ENCODE data around the gene ARL6IP5. TPM values are rescaled to one million over a fixed set of nuclear protein-coding genes. Genes with fewer than 3 reads are reported as not detected.

The ARL6IP5 gene
- total and polyA plus RNA-seq, 2 of the 13 experiments (the other 11 are each of a cell fraction or from before 2014, with no cell fraction given) = 23.7 to 29.6 TPM

DNA sequence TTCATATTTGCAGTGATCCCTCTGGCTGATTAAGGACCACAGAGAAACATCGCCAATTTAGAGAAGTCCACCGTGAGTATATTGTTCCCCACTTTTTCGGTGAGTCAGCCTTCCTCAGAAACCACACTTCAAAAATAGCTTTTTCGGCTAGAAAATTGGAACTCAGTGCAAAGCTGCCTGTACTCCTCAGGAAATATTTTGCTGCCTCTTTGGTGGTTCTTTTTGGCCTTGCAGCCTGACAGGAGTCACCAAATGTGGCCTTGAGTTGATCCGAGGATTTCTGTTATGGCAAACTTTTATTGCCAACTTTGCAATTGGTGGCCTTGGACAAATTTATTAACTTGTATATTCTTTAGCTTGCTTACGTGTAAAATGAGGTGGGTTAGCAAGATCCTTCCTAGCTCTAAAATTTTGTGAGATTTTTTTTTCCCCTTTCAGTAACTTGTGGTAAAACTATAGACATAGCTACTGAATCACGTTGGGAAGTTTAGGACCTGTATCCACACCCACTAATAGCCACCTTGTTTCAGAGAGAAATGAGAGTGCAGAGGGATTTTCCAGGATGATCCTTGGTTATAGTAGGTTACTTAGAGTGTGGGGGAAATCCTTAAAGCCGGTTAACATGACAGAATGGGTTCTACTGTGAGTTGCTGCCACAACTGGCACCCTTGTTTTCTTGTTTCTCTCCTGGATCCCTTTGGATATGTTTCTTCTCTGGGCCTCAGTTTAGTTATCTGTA lies 9.9 kb downstream of the ARL6IP5 start:
- Histone ChIP-seq H3K27me3 (ENCODE audit: control insufficient read depth in 1 of 2, insufficient read depth in 2 of 2, low read length in 2 of 2) (no peaks in the 10 kb centered on the region), H3K4me2 (ENCODE audit: low read depth, low read length) (no peak overlapping the region), H3K4me3 (replicated peaks in 1 of 3; ENCODE audit: insufficient read depth in 1 of 3, low read depth in 2 of 3, low read length in 3 of 3) (no peak overlapping the region), H3K36me3 (replicated peaks in 1 of 2; ENCODE audit: control insufficient read depth in 1 of 2, insufficient read depth in 2 of 2, low read length in 2 of 2) (no peaks in the 10 kb centered on the region), H3K79me2 (ENCODE audit: insufficient read depth, low read length) (no peaks in the 10 kb centered on the region), H3K9ac (ENCODE audit: insufficient read depth, low read depth, low read length) (no peak overlapping the region), H2AFZ (ENCODE audit: low read length) (no peak overlapping the region), H3K4me1 (ENCODE audit: insufficient read depth, low read length) (no peaks in the 10 kb centered on the region), H3K9me3 (ENCODE audit: low read length) (no peaks in the 10 kb centered on the region), H4K20me1 (ENCODE audit: insufficient read depth, low read length) (no peaks in the 10 kb centered on the region), H3K27ac (ENCODE audit: extremely low read length, insufficient read depth, low read length) (no peak overlapping the region)
- intact Hi-C loops (cut with micrococcal nuclease; ENCODE audit: unreplicated experiment) (no loop called here), in situ Hi-C loops (cut with HindIII; ENCODE audit: extremely low pct_ligation_motif_present, low pct_unique_long_range_greater_than_20kb) (no loop called here)
- ChIA-PET CTCF (ENCODE audit: low intra/inter-chr PET ratio, low total read pairs) (no interaction called here), POLR2A (no interaction called here)
- TF ChIP-seq MBNL3 (CRISPR knock-in tag; conservative IDR thresholded peaks at IDR 0.05) = no peak
- no peak for TF ChIP-seq ZNF33B (CRISPR knock-in tag; IDR thresholded peaks at IDR 0.05)
- TF ChIP-seq MLLT10 (CRISPR knock-in tag; IDR thresholded peaks at IDR 0.05) = no peak
- TF ChIP-seq, protein P1, sequence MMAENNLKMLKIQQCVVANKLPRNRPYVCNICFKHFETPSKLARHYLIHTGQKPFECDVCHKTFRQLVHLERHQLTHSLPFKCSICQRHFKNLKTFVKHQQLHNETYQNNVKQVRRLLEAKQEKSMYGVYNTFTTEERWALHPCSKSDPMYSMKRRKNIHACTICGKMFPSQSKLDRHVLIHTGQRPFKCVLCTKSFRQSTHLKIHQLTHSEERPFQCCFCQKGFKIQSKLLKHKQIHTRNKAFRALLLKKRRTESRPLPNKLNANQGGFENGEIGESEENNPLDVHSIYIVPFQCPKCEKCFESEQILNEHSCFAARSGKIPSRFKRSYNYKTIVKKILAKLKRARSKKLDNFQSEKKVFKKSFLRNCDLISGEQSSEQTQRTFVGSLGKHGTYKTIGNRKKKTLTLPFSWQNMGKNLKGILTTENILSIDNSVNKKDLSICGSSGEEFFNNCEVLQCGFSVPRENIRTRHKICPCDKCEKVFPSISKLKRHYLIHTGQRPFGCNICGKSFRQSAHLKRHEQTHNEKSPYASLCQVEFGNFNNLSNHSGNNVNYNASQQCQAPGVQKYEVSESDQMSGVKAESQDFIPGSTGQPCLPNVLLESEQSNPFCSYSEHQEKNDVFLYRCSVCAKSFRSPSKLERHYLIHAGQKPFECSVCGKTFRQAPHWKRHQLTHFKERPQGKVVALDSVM (CRISPR knock-in tag; IDR thresholded peaks at IDR 0.05) = no peak
- TF ChIP-seq PPARG (CRISPR knock-in tag; conservative IDR thresholded peaks at IDR 0.05) = no peak
- no peak for TF ChIP-seq JUNB (CRISPR knock-in tag; IDR thresholded peaks at IDR 0.05; ENCODE audit: borderline replicate concordance)
- no peak for TF ChIP-seq ZEB1 (IDR thresholded peaks at IDR 0.05; ENCODE audit: insufficient replicate concordance, low read depth)
- TF ChIP-seq, protein P2, sequence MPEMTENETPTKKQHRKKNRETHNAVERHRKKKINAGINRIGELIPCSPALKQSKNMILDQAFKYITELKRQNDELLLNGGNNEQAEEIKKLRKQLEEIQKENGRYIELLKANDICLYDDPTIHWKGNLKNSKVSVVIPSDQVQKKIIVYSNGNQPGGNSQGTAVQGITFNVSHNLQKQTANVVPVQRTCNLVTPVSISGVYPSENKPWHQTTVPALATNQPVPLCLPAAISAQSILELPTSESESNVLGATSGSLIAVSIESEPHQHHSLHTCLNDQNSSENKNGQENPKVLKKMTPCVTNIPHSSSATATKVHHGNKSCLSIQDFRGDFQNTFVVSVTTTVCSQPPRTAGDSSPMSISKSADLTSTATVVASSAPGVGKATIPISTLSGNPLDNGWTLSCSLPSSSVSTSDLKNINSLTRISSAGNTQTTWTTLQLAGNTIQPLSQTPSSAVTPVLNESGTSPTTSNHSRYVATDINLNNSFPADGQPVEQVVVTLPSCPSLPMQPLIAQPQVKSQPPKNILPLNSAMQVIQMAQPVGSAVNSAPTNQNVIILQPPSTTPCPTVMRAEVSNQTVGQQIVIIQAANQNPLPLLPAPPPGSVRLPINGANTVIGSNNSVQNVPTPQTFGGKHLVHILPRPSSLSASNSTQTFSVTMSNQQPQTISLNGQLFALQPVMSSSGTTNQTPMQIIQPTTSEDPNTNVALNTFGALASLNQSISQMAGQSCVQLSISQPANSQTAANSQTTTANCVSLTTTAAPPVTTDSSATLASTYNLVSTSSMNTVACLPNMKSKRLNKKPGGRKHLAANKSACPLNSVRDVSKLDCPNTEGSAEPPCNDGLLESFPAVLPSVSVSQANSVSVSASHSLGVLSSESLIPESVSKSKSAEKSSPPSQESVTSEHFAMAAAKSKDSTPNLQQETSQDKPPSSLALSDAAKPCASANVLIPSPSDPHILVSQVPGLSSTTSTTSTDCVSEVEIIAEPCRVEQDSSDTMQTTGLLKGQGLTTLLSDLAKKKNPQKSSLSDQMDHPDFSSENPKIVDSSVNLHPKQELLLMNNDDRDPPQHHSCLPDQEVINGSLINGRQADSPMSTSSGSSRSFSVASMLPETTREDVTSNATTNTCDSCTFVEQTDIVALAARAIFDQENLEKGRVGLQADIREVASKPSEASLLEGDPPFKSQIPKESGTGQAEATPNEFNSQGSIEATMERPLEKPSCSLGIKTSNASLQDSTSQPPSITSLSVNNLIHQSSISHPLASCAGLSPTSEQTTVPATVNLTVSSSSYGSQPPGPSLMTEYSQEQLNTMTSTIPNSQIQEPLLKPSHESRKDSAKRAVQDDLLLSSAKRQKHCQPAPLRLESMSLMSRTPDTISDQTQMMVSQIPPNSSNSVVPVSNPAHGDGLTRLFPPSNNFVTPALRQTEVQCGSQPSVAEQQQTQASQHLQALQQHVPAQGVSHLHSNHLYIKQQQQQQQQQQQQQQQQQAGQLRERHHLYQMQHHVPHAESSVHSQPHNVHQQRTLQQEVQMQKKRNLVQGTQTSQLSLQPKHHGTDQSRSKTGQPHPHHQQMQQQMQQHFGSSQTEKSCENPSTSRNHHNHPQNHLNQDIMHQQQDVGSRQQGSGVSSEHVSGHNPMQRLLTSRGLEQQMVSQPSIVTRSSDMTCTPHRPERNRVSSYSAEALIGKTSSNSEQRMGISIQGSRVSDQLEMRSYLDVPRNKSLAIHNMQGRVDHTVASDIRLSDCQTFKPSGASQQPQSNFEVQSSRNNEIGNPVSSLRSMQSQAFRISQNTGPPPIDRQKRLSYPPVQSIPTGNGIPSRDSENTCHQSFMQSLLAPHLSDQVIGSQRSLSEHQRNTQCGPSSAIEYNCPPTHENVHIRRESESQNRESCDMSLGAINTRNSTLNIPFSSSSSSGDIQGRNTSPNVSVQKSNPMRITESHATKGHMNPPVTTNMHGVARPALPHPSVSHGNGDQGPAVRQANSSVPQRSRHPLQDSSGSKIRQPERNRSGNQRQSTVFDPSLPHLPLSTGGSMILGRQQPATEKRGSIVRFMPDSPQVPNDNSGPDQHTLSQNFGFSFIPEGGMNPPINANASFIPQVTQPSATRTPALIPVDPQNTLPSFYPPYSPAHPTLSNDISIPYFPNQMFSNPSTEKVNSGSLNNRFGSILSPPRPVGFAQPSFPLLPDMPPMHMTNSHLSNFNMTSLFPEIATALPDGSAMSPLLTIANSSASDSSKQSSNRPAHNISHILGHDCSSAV (CRISPR knock-in tag; IDR thresholded peaks at IDR 0.05; ENCODE audit: borderline replicate concordance) = no peak
- TF ChIP-seq NFE2 (CRISPR knock-in tag; IDR thresholded peaks at IDR 0.05) = no peak
- TF ChIP-seq PCBP2 (optimal IDR thresholded peaks at IDR 0.05; ENCODE audit: low read depth, low read length, poor library complexity, severe bottlenecking) = no peak
- ATAC-seq (no peak), FAIRE-seq (no peak), DNase-seq (ENCODE audit: low spot score) (no peak)
- BruUV-seq (replicated peaks) = no TSS peak
- WGBS (ENCODE audit: low lambda C conversion rate) = 94% methylated on average over 8 of the region's 8 CpGs

All from HepG2 (cell line).